HG03097 (cell line): ENCODE measurements around the gene FGGY.

Experiments used
- ATAC-seq: cut with Tn5 transposase; IDR thresholded peaks from one replicate; pipeline ENCODE4 v1.9.1; 2021; ENCODE audit not compliant: unreplicated experiment, low FRiP score

The FGGY gene

DNA sequence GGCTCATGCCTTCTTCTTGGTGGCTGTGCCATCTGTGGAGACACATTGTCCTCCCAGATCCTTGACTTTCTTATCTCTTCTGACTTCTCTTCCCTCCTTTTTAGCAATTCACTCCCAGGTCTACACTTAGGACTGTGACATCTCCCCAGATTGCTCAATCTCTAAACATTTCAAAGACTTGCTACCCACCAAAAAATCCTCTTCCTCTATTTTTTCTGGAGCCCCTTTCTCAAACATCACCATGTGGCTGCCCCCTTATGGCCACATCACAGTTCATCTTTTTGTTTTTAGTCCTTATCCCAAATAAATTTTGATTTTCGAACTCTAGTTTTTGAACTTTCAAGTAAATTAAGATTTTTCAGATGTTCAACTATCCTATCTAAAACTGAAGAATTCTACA is 369.2 kb downstream of the FGGY start:
- no peak for ATAC-seq

DNA sequence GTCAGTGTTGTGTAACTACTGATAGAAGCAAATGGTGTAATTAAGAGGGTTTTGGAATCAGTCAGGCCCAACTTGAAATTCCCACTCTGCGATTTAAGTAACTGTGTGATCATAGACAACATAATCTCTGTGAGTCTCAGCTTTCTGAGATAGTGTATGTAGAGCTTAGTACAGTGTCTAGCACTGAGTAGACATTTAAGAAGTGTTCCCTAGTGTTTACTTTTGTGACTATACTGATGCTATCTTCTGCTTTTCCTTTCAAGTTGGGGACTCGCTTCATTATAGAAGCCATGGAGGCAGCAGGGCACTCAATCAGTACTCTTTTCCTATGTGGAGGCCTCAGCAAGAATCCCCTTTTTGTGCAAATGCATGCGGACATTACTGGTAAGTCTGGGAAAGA is 370.1 kb downstream of the FGGY start:
- no peak for ATAC-seq

DNA sequence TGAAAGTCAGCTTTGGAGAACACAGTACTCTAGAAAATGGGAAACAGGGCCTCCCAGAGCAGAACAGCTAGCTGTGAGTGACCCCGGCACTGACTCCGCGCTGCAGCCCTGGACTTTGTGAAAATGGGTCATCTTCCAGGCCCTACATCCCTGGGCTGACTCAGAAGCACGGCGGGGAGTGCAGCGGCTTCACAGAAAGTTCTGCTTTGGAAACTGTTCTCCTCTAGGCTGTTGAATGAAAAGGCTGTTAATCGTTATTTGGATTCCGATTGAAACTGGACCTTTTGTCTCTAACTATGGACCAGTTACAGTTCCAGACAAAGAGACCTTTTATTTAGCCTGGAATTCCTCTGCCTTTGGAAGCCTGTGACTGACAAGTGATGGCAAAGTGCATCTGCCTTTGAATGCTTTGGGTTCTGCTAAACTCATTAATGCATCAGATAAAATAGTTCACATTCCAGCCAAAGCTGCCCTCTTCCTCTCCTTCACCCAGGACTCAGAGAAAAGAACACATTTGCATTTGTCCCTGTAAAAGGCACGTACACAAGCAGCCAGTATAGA is 372.9 kb downstream of the FGGY start:
- no peak for ATAC-seq

DNA sequence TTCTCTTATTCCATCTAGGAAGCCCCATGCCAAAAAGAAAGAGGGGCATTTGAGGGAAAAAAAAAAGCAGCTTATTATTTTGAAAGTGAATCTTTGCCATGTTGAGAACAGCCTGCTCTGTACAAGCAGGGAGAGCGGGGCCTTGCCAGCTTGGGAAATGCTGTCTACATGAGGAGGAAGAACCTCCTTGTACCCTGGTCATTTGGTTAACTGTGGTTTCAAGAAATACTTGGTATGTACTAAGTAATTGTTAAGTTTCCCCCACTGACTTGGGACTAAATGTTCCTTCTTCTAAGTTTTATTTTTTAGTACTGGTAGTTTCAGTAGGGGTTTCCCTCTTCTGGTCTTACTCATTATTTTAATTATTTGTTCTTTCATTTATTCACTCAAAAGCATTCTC is 373.8 kb downstream of the FGGY start:
- ATAC-seq = no peak

GRCh38 chr1:59671066-59671952 is 374.4 kb downstream of the FGGY start:
- ATAC-seq = no peak

DNA sequence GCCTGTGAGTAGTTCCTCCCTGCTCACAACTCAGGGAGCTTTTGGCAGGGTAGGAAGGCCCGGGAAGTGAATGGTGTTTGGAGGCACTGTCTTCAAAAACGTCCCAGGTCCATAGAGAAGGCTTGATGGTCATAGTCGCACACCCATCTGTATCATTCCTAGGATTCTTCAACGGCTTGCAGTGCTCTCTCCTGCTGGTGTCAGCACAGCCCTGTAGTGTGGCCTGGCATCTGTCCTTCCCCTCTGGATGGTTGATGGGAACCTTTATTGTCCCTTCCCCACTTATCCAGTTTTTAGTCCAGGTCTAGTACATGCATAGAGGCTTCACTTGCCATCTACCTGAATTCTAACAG is 375.0 kb downstream of the FGGY start:
- ATAC-seq = no peak

DNA sequence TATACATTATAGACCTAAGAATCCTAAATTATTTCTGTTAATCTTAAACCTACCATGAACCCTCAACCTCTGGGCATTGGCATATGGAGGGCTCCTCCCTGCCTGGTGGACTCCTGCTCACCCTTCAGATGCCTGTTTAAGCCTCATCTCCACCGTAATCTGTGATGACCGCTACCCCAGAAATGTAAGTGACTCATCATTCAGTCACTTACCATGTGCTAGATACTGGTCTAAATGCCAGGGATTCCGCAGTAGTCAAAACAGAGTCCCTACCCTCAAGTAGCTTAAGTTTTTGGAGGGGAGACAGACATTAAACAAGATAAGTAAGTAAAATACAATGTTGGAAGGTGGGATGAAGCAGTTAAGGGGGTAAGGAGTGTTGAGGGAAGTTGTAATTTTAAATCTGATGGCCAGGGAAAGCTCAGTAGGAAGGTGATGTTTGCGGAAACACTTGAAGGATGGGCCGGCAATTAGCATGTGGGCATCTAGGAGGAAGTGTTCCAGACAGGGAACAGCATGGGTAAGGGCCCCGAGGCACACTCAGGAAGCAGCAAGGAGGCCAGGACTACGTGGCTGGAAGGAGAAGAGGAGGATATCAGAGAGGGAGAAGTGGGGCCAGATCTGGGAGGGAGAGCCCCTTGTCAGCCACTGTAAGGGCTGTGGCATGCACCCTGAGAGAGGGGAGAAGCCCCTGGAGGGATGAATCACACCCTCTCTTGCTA is 376.1 kb downstream of the FGGY start:
- no peak for ATAC-seq

DNA sequence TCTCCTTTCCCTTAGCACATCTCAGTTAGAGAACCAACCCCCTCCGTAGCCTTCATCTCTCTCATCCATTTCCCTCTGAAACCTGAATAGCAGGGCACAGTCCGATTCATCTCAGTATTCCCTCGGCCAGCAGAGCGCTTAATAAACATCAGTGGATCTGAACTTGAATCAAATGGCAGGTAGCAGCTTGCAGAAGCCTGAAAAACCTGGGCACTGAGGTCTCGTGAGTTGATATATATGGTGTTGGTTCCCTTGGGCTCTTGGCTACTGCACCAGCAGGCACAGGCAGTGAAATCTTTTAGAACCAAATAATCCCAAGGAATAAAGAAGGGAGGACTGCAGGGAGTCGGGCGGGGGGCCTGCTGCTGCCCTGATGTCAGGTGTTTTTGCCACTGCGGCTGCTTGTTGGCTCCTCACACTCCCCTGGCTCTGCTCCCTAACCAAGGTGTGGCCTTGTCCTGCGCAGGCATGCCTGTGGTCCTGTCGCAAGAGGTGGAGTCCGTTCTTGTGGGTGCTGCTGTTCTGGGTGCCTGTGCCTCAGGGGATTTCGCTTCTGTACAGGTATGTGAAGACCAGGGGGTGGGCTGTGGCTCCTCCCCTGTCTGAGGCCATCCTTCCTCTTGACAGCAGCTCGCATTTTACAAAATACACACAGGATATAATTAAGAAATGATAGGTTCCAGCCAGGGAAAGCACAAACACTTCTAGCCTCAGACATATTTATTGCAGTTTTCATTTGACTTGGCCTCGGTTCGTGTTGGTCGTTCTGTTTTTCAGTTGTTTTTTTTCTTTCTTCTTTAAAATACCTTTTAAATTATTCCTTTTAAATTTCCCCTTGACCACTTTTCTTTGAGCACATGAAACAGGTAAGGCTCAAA is 376.9 kb downstream of the FGGY start:
- no peak for ATAC-seq

DNA sequence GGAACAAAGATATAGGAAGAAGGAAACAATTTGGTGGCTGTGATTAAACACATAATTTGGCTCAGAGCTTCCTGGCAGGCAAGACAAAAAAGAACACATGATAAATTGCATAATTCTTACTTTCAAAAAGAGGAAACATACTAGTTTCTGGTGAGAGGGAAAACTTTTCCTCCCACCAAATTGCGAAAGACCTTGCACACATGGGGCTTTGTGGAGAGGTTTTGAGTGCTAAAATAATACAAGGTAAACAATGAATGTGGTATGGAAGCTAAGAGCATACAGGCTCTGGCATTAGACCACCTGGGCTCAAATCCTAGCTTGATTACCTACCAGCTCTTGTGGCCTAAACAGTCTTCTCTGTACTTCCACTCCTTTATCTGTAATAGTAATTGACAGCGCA is 377.7 kb downstream of the FGGY start:
- ATAC-seq = no peak

GRCh38 chr1:59675936-59676335 is 379.0 kb downstream of the FGGY start:
- ATAC-seq = no peak

DNA sequence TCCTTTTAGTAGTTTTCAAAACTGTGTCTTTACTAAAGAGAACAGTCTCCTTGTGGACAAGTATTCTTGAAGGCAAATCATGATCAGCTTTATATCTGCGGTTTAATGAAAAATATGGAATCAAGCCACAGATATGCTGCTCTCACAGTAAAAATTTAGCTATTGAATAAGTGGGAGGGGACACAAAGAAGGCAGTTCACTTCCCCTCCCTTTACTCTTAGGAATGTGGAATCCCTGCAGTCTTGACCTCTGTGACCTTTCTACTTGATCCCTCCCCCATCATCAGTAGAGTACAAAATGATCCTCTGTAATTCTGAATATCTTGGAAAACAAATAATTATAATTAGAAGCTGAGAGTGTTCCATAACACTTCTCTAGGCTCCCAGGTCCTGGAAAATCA is 381.1 kb downstream of the FGGY start:
- no peak for ATAC-seq

DNA sequence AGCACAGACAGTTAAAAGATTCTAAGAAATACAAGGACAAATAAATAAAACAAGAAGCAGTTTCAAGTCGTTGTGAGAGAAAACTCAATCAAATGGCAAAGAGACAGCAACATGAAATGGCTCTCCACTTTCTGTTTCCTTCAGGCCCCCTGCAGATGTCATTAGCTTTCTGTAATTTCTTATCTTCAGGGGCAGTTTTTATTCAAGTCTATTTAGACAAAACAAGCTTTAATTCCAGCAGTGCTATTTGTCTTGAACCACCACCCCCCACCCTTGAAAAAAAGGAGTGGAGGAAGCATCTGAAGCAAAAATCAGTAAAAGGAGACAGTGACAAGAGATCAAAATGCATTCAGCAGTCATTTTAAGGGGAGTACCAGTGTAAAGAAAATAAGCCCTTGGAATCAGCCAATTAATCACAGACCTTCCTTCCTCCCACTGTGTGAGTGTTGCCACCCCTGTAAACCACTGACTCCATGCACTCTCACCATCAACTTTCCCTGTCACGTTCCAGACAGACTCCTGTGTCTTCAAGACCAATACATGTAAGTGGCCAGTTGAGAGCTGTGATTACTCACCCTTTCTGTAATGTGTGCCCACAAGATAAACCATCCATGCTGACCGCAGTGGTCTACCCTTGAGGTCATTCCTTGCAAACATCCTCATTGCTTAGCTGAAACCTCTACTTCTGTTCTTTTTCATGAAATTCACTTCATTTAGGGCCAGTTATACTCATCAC is 381.8 kb downstream of the FGGY start:
- no peak for ATAC-seq

DNA sequence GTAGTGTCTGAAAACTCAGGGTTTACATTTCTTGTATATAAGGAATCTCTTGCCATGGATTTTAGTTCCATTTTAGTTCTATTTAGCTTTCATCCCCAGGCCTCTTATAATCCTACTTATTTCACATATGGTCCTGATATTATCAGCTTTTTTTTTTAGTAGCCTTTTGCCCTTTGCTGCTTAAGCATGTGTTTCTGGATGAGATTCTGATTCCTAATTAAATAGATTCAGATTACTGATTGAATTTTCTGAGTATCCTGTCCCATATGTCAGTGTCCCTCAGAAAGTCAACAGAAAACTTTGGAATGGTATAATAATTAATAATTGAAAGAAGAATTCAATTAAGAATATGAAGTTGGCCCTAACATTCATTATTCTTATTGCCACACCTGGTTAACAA is 383.1 kb downstream of the FGGY start:
- ATAC-seq = no peak

GRCh38 chr1:59682396-59683080 is 385.6 kb downstream of the FGGY start:
- ATAC-seq = no peak

GRCh38 chr1:59683197-59683596 is 386.3 kb downstream of the FGGY start:
- ATAC-seq = no peak

- no peak for ATAC-seq
Observed at GRCh38 chr1:59684698-59685097, 387.8 kb downstream of the FGGY start.

DNA sequence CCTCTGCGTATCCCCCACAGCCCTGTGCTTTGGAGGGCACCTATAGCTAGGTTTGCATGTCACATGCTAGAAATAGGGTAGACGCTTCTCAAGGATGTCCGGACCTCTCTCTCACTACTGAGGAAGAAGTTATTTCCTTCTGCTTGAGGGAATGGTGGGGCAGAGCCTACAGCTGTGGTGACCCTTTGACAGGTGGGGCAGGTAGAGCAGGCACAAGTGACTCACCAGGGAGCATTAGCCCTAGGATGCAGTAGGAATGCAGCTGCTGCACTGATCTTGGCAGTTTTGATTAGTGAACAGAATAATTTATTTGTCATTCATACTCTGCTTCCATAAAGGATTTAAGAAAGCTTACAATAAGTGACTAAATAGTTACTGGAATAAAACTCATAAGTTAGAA is 388.2 kb downstream of the FGGY start:
- no peak for ATAC-seq

DNA sequence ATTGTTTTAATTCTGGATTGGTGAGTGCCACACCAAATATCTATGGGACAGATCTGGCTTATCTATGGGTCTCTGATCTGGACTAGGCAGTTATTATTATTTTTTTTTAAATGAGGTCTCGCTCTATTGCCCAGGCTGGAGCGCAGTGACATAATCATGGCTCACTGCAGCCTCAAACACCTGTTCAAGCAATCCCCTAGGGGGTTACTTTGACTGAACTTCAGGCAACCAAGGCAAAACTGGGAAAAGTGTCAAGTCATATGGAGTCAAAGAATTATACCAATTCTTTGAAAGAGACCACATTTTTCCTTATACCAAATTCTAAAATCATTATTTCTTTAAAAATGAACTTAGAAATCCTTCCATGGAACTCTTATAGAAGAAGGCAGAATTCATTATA is 388.8 kb downstream of the FGGY start:
- ATAC-seq = no peak

DNA sequence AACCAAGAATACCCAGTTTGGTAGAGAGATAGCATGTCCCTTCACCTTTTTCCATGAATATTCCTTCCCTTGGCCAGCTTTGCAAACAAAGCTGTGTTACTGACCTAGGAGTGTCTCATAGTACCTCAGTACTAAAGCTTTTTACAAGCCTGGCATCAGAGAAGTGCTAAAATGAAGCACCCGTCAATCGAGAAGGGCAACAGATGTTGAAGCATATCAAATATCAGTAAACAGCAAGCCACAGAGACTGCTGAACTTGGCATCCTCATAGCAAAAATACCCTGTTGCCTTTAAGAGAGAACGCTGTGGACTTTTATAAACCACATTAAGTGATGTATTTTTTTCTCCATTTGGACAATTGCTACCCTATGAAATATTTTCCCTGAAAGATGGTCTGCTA is 389.3 kb downstream of the FGGY start:
- no peak for ATAC-seq

GRCh38 chr1:59686574-59686973 is 389.7 kb downstream of the FGGY start:
- ATAC-seq = no peak
